H9 (cell line): ENCODE measurements around the gene LIMS1. TPM values are rescaled to one million over a fixed set of nuclear protein-coding genes. Genes with fewer than 3 reads are reported as not detected.

ENCODE experiments used
- DNase-seq: peaks from one replicate; pipeline ENCODE4 v3.0.0-alpha.2; 2017
- H2AFZ ChIP-seq: one replicate; pipeline ENCODE4 v1.6.1; 2013; ENCODE audit warnings: mild to moderate bottlenecking, low read length, control low read depth, moderate library complexity
- H2AK5ac ChIP-seq: 2 replicates; pipeline ENCODE4 v1.6.1; 2013; ENCODE audit warnings: low read length, control low read depth, mixed read lengths; ENCODE audit not compliant: insufficient read length
- H2BK120ac ChIP-seq: one replicate; pipeline ENCODE4 v1.6.1; 2013; ENCODE audit warnings: low read depth, mild to moderate bottlenecking, low read length, control low read depth, inconsistent platforms; ENCODE audit not compliant: poor library complexity, severe bottlenecking
- H2BK12ac ChIP-seq: 2 replicates; pipeline ENCODE4 v1.6.1; 2013; ENCODE audit warnings: low read length, control low read depth, mixed read lengths, low read depth; ENCODE audit not compliant: insufficient read length
- H2BK15ac ChIP-seq: 2 replicates; pipeline ENCODE4 v1.6.1; 2013; ENCODE audit warnings: low read depth, low read length, control low read depth
- H2BK20ac ChIP-seq: one replicate; pipeline ENCODE4 v1.6.1; 2013; ENCODE audit warnings: low read depth, mild to moderate bottlenecking, low read length, control low read depth, inconsistent platforms; ENCODE audit not compliant: poor library complexity, severe bottlenecking
- H2BK5ac ChIP-seq: 2 replicates; pipeline ENCODE4 v1.6.1; 2013; ENCODE audit warnings: low read length, control low read depth, mixed read lengths; ENCODE audit not compliant: insufficient read length
- H3K14ac ChIP-seq: 2 replicates; pipeline ENCODE4 v1.6.1; 2013; ENCODE audit warnings: low read length, control low read depth; ENCODE audit not compliant: insufficient read depth
- H3K18ac ChIP-seq: 2 replicates; pipeline ENCODE4 v1.6.1; 2013; ENCODE audit warnings: low read depth, mild to moderate bottlenecking, mixed read lengths, low read length, control low read depth; ENCODE audit not compliant: insufficient read length
- H3K23ac ChIP-seq: 2 replicates; pipeline ENCODE4 v1.6.1; 2013; ENCODE audit warnings: low read length, control low read depth, mixed read lengths, low read depth; ENCODE audit not compliant: insufficient read length
- H3K23me2 ChIP-seq: 2 replicates; pipeline ENCODE4 v1.6.1; 2013; ENCODE audit warnings: low read depth, mild to moderate bottlenecking, mixed read lengths, low read length, control low read depth; ENCODE audit not compliant: insufficient read length, poor library complexity, severe bottlenecking
- H3K27ac ChIP-seq: 2 replicates; pipeline ENCODE4 v1.5.1; 2013; ENCODE audit warnings: low read length, control low read depth, mixed read lengths, low read depth; ENCODE audit not compliant: insufficient read length
- H3K27me3 ChIP-seq: 2 replicates; pipeline ENCODE4 v1.6.1; 2013; ENCODE audit warnings: low read length, control low read depth, inconsistent platforms; ENCODE audit not compliant: insufficient read depth
- H3K4ac ChIP-seq: 2 replicates; pipeline ENCODE4 v1.6.1; 2013; ENCODE audit warnings: low read depth, mild to moderate bottlenecking, control low read depth, inconsistent platforms, low read length, moderate library complexity
- H3K4me1 ChIP-seq: 2 replicates; pipeline ENCODE4 v1.6.1; 2013; ENCODE audit warnings: low read length, control low read depth, inconsistent platforms; ENCODE audit not compliant: insufficient read depth
- H3K4me2 ChIP-seq: 2 replicates; pipeline ENCODE4 v1.6.1; 2013; ENCODE audit warnings: low read length, control low read depth, mixed read lengths; ENCODE audit not compliant: insufficient read length, insufficient read depth
- H3K56ac ChIP-seq: 2 replicates; pipeline ENCODE4 v1.6.1; 2013; ENCODE audit warnings: low read depth, mild to moderate bottlenecking, mixed read lengths, low read length, control low read depth; ENCODE audit not compliant: insufficient read length
- H3K79me1 ChIP-seq: 2 replicates; pipeline ENCODE4 v1.6.1; 2013; ENCODE audit warnings: low read depth, mild to moderate bottlenecking, moderate library complexity, low read length, control low read depth, inconsistent platforms; ENCODE audit not compliant: insufficient read depth, poor library complexity, severe bottlenecking
- H3K79me2 ChIP-seq: 2 replicates; pipeline ENCODE4 v1.6.1; 2013; ENCODE audit warnings: low read length, control low read depth, inconsistent platforms; ENCODE audit not compliant: insufficient read depth
- H3K9ac ChIP-seq: 2 replicates; pipeline ENCODE4 v1.6.1; 2013; ENCODE audit warnings: low read length, control low read depth, mixed read lengths; ENCODE audit not compliant: insufficient read length; ENCODE audit errors: extremely low read depth
- H3K9me3 ChIP-seq: one replicate; pipeline ENCODE4 v1.6.1; 2013; ENCODE audit warnings: low read depth, low read length, inconsistent platforms; ENCODE audit not compliant: control insufficient read depth
- H3T11ph ChIP-seq: one replicate; pipeline ENCODE4 v1.6.1; 2013; ENCODE audit warnings: mild to moderate bottlenecking, low read length, control low read depth, inconsistent platforms
- H4K20me1 ChIP-seq: one replicate; pipeline ENCODE4 v1.6.1; 2013; ENCODE audit not compliant: control insufficient read depth, insufficient read length, insufficient read depth
- H4K5ac ChIP-seq: 2 replicates; pipeline ENCODE4 v1.6.1; 2013; ENCODE audit warnings: low read depth, mild to moderate bottlenecking, mixed read lengths, low read length, control low read depth; ENCODE audit not compliant: insufficient read length
- H4K8ac ChIP-seq: replicated peaks from 2 replicates; pipeline ENCODE4 v1.6.1; 2013; ENCODE audit warnings: low read length, control low read depth, mixed read lengths, low read depth; ENCODE audit not compliant: insufficient read length
- H4K91ac ChIP-seq: 2 replicates; pipeline ENCODE4 v1.6.1; 2013; ENCODE audit warnings: low read depth, mild to moderate bottlenecking, moderate library complexity, mixed read lengths, low read length, control low read depth; ENCODE audit not compliant: insufficient read length
- H3K27ac Mint-ChIP-seq, 3 experiments: 2 replicates in 2 of 3; 3 replicates in 1 of 3; pipeline ENCODE4 v1.8.0; 2020 to 2021; ENCODE audit warnings: mixed read lengths in 3 of 3, mild to moderate bottlenecking in 1 of 3, moderate library complexity in 1 of 3
- H3K27me3 Mint-ChIP-seq: 2 replicates; pipeline ENCODE4 v1.8.0; 2021; ENCODE audit warnings: low read depth, mild to moderate bottlenecking, moderate library complexity, mixed read lengths
- H3K36me3 Mint-ChIP-seq, 3 experiments: 2 replicates in 2 of 3; 3 replicates in 1 of 3; pipeline ENCODE4 v1.8.0; 2020 to 2021; ENCODE audit warnings: low read depth in 3 of 3, mixed read lengths in 3 of 3; ENCODE audit not compliant: insufficient read depth in 1 of 3
- H3K4me1 Mint-ChIP-seq, 2 experiments: 2 replicates each; pipeline ENCODE4 v1.8.0; 2020; ENCODE audit warnings: mixed read lengths in 2 of 2
- H3K4me3 Mint-ChIP-seq, 2 experiments: 2 replicates in 1 of 2; 3 replicates in 1 of 2; pipeline ENCODE4 v1.8.0; 2020 to 2021; ENCODE audit warnings: mild to moderate bottlenecking in 2 of 2, mixed read lengths in 2 of 2, moderate library complexity in 1 of 2
- H3K9me3 Mint-ChIP-seq, 2 experiments: 2 replicates in 1 of 2; 3 replicates in 1 of 2; pipeline ENCODE4 v1.8.0; 2020; ENCODE audit warnings: mild to moderate bottlenecking in 2 of 2, mixed read lengths in 2 of 2, moderate library complexity in 1 of 2
- CTCF ChIP-seq: fragments of 200-600 bp; sonication (generic); conservative IDR thresholded peaks from 3 replicates; pipeline ENCODE4 v1.8.0; 2021; ENCODE audit warnings: antibody characterized with exemption, mild to moderate bottlenecking
- WGBS: extraction: QIAGEN DNeasy Blood & Tissue Kit; methylation state at CpG from one replicate; pipeline ENCODE4 v1.1.7; 2013; ENCODE audit warnings: missing lambda C conversion rate, low lambda C conversion rate, mixed read lengths; ENCODE audit not compliant: insufficient read length; ENCODE audit errors: extremely low coverage; 5-methylcytosine and 5-hydroxymethylcytosine counted together
- total RNA-seq: library from RNA; stranded (reverse); gene quantifications from 2 replicates; pipeline ENCODE4 v1.2.1, GENCODE V29; 2021

The LIMS1 gene
- total RNA-seq, 1 experiment from 2014 or later = 37.7 TPM

- Mint-ChIP-seq H3K27me3 (no peaks in the 10 kb centered on the region), H3K27ac (no peak overlapping the region; a peak in 1 of 7 replicates), H3K9me3 (no peaks in the 10 kb centered on the region), H3K4me3 (no peak overlapping the region), H3K36me3 (no peaks in the 10 kb centered on the region), H3K4me1 (peaks cover 23 to 38% of the 10 kb centered on the region in 2 experiments)
- H3K27ac ChIP-seq = no peak overlapping the region
- H2BK12ac ChIP-seq = no peak overlapping the region
- DNase-seq = no peak
- H2AK5ac ChIP-seq = no peak overlapping the region
- no peak overlapping the region for H2BK15ac ChIP-seq
- no peak overlapping the region for H2AFZ ChIP-seq
- TF ChIP-seq CTCF = no peak
- H3K79me1 ChIP-seq = no peaks in the 10 kb centered on the region
- no peak overlapping the region for H2BK20ac ChIP-seq
- H3K56ac ChIP-seq = no peak overlapping the region
- H2BK120ac ChIP-seq = no peak overlapping the region
- H3K9ac ChIP-seq = peak overlapping the region; percentile 8
- H2BK5ac ChIP-seq = no peak overlapping the region
- no peak overlapping the region for H3K14ac ChIP-seq
- WGBS = no CpG with 5 or more reads among the region's 4 CpGs
- no peak overlapping the region for H3K4ac ChIP-seq
- H4K5ac ChIP-seq = no peak overlapping the region
- no peak overlapping the region for H3K4me2 ChIP-seq
- H3K4me1 ChIP-seq = no peaks in the 10 kb centered on the region; the same call in 1 of the 2 replicates
- no peaks in the 10 kb centered on the region for H3K9me3 ChIP-seq
- no peak overlapping the region for H3T11ph ChIP-seq
- H4K8ac ChIP-seq = no peak overlapping the region
- no peak overlapping the region for H3K23ac ChIP-seq
- H4K20me1 ChIP-seq = no peaks in the 10 kb centered on the region
- no peaks in the 10 kb centered on the region for H3K27me3 ChIP-seq
- no peaks in the 10 kb centered on the region for H3K23me2 ChIP-seq
- no peak overlapping the region for H3K18ac ChIP-seq
- H4K91ac ChIP-seq = no peak overlapping the region
- no peaks in the 10 kb centered on the region for H3K79me2 ChIP-seq
Observed at GRCh38 chr2:108637304-108637669, 103.0 kb downstream of the LIMS1 start.
